Measurements from ENCODE around the gene TRIM17.

Gene TRIM17

GRCh38 chr1:228378873-228379460, 37.7 kb downstream of the TRIM17 start (continued):
- TF ChIP-seq ZNF426 (tag by site-specific recombination; IDR thresholded peaks at IDR 0.05) (no peak), AEBP2 (tag by site-specific recombination; IDR thresholded peaks at IDR 0.05; ENCODE audit: borderline replicate concordance) (no peak), ZNF292 (tag by site-specific recombination; IDR thresholded peaks at IDR 0.05; ENCODE audit: borderline replicate concordance, low read depth) (no peak), KLF1 (tag by site-specific recombination; IDR thresholded peaks at IDR 0.05) (peak; percentile 29; the same call in 1 of the 2 replicates), ZFP69B (tag by site-specific recombination; IDR thresholded peaks at IDR 0.05) (no peak), ZNF514 (tag by site-specific recombination; IDR thresholded peaks at IDR 0.05) (no peak), ZNF266 (tag by site-specific recombination; IDR thresholded peaks at IDR 0.05; ENCODE audit: low read depth) (no peak), ZBTB20 (tag by site-specific recombination; IDR thresholded peaks at IDR 0.05) (peak; percentile 30; the same call in 1 of the 2 replicates), MEIS1 (CRISPR knock-in tag; IDR thresholded peaks at IDR 0.05; ENCODE audit: borderline replicate concordance) (no peak), ZNF366 (tag by site-specific recombination; conservative IDR thresholded peaks at IDR 0.05) (peak; percentile 68; the same call in 1 of the 2 replicates), EGR2 (tag by site-specific recombination; IDR thresholded peaks at IDR 0.05; ENCODE audit: low read depth) (no peak), KLF8 (tag by site-specific recombination; IDR thresholded peaks at IDR 0.05) (0 out of 2 replicates have a peak, but pooled peaks have one; percentile 38), ZNF214 (tag by site-specific recombination; IDR thresholded peaks at IDR 0.05; ENCODE audit: borderline replicate concordance) (no peak), ZNF221 (tag by site-specific recombination; IDR thresholded peaks at IDR 0.05; ENCODE audit: borderline replicate concordance) (no peak), ZNF280D (tag by site-specific recombination; IDR thresholded peaks at IDR 0.05) (no peak), FEZF1 (tag by site-specific recombination; IDR thresholded peaks at IDR 0.05) (no peak), ZNF416 (tag by site-specific recombination; IDR thresholded peaks at IDR 0.05) (no peak), SP7 (tag by site-specific recombination; IDR thresholded peaks at IDR 0.05) (0 out of 2 replicates have a peak, but pooled peaks have one; percentile 33), PATZ1 (tag by site-specific recombination; IDR thresholded peaks at IDR 0.05) (peak; percentile 73), ZNF302 (tag by site-specific recombination; IDR thresholded peaks at IDR 0.05; ENCODE audit: low read depth) (no peak), ZSCAN5A (tag by site-specific recombination; IDR thresholded peaks at IDR 0.05) (no peak), ZBTB11 (tag by site-specific recombination; conservative IDR thresholded peaks at IDR 0.05; ENCODE audit: low read depth) (no peak), ZNF211 (tag by site-specific recombination; IDR thresholded peaks at IDR 0.05; ENCODE audit: low read depth) (no peak), ZNF513 (tag by site-specific recombination; IDR thresholded peaks at IDR 0.05) (no peak), ZSCAN4 (tag by site-specific recombination; IDR thresholded peaks at IDR 0.05) (no peak)

Measured in HEK293 (cell line).